ENCODE data around the gene FAM25C.
"Not testable (repeated sequence)": the region's sequence is repeated elsewhere in the genome, so short reads cannot be mapped to it uniquely, and the experiment has no call there.

Gene FAM25C

GRCh38 chr10:47970047-47970446 is 29.5 kb downstream of the FAM25C start:
- not testable (repeated sequence) for H3K4me1 ChIP-seq; H3K27me3 ChIP-seq; H3K4me3 ChIP-seq (ENCODE audit: low read depth, low read length); H3K36me3 ChIP-seq; DNase-seq; H3K9me3 ChIP-seq

- not testable (repeated sequence) for H3K4me1 ChIP-seq; DNase-seq; H3K9me3 ChIP-seq; H3K36me3 ChIP-seq; H3K27me3 ChIP-seq; H3K4me3 ChIP-seq (ENCODE audit: low read depth, low read length)
Measured at GRCh38 chr10:47968988-47969387, 30.6 kb downstream of the FAM25C start.

- H3K27me3 ChIP-seq; H3K36me3 ChIP-seq; DNase-seq; H3K9me3 ChIP-seq; H3K4me3 ChIP-seq (ENCODE audit: low read depth, low read length); H3K4me1 ChIP-seq: not testable (repeated sequence)
Measured at GRCh38 chr10:47964280-47965063, 35.1 kb downstream of the FAM25C start.

GRCh38 chr10:47962785-47963184 is 36.8 kb downstream of the FAM25C start:
- H3K36me3 ChIP-seq; H3K9me3 ChIP-seq; H3K4me3 ChIP-seq (ENCODE audit: low read depth, low read length); H3K27me3 ChIP-seq; H3K4me1 ChIP-seq; DNase-seq: not testable (repeated sequence)

- not testable (repeated sequence) for H3K9me3 ChIP-seq; H3K36me3 ChIP-seq; H3K4me1 ChIP-seq; H3K27me3 ChIP-seq; H3K4me3 ChIP-seq (ENCODE audit: low read depth, low read length); DNase-seq
Measured at GRCh38 chr10:47960699-47961098, 38.9 kb downstream of the FAM25C start.

- DNase-seq; H3K27me3 ChIP-seq; H3K9me3 ChIP-seq; H3K4me3 ChIP-seq (ENCODE audit: low read depth, low read length); H3K4me1 ChIP-seq; H3K36me3 ChIP-seq: not testable (repeated sequence)
Measured at GRCh38 chr10:47959677-47960076, 39.9 kb downstream of the FAM25C start.

- not testable (repeated sequence) for H3K4me1 ChIP-seq; H3K36me3 ChIP-seq; H3K9me3 ChIP-seq; H3K4me3 ChIP-seq (ENCODE audit: low read depth, low read length); DNase-seq; H3K27me3 ChIP-seq
Measured at GRCh38 chr10:47957158-47957557, 42.4 kb downstream of the FAM25C start.

- not testable (repeated sequence) for H3K36me3 ChIP-seq; H3K4me1 ChIP-seq; H3K27me3 ChIP-seq; H3K9me3 ChIP-seq; H3K4me3 ChIP-seq (ENCODE audit: low read depth, low read length); DNase-seq
Measured at GRCh38 chr10:47947424-47947823, 52.2 kb downstream of the FAM25C start.
